Measurements from ENCODE around the gene HPSE2. TPM values are rescaled to one million over a fixed set of nuclear protein-coding genes. Genes with fewer than 3 reads are reported as not detected.

The HPSE2 gene
- total RNA-seq, 4 donors from 2014 or later = not detected

DNA sequence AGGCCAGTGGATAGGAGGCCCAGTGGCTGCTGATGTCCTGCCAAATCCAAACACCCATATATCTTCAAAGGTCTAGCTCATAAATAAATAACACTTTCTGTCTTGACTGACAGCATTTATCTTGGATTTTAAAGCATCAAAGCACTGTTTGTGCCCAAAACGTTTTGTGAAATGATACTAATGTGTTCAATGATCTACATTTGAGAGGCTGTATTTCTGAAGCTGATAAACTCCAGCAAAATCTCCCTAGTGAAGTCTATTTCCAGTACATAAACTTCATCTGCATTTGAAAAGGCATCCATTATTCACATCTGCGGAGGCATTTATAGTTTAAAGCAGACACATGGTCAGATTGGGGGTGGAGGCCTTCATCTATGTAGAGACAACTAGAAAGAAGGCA lies 276.3 kb downstream of the HPSE2 start:
- intact Hi-C loops (cut with DNase I) = no loop called here
- WGBS, 2 donors = 26 to 38% methylated on average over 2 of the region's 2 CpGs
- Histone ChIP-seq H3K27me3 (no peaks in the 10 kb centered on the region), H3K4me1 (no peaks in the 10 kb centered on the region), H3K36me3 (no peaks in the 10 kb centered on the region), H3K4me3 (replicated peaks in 1 of 3) (no peak overlapping the region), H3K27ac (no peak overlapping the region), H3K9me3 (no peaks in the 10 kb centered on the region)
- DNase-seq = no peak
- TF ChIP-seq, protein P1, sequence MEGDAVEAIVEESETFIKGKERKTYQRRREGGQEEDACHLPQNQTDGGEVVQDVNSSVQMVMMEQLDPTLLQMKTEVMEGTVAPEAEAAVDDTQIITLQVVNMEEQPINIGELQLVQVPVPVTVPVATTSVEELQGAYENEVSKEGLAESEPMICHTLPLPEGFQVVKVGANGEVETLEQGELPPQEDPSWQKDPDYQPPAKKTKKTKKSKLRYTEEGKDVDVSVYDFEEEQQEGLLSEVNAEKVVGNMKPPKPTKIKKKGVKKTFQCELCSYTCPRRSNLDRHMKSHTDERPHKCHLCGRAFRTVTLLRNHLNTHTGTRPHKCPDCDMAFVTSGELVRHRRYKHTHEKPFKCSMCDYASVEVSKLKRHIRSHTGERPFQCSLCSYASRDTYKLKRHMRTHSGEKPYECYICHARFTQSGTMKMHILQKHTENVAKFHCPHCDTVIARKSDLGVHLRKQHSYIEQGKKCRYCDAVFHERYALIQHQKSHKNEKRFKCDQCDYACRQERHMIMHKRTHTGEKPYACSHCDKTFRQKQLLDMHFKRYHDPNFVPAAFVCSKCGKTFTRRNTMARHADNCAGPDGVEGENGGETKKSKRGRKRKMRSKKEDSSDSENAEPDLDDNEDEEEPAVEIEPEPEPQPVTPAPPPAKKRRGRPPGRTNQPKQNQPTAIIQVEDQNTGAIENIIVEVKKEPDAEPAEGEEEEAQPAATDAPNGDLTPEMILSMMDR (IDR thresholded peaks at IDR 0.05) = no peak
- TF ChIP-seq POLR2A (IDR thresholded peaks at IDR 0.05) = no peak

DNA sequence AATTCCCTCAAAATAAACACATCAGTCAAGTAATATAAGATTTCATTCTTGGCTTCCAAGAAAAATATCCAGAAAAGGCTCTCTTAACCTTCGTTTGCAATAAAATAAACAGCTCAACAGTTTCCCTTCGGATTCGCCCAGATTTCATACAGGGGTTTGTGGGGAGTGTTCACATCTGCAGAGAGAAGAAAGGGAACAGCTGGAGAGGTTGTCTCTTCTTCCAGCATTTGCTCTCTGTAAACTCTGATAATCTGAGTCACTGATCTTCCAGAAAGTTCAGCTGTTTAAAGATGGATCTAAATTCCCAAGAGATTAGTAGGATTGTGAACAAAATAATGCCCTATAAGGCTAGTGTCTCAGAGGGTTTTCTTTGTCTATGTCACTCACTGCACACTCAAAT lies 277.9 kb downstream of the HPSE2 start:
- intact Hi-C loops (cut with DNase I) = no loop called here
- no peak overlapping the region for H3K27ac ChIP-seq
- H3K9me3 ChIP-seq = no peaks in the 10 kb centered on the region
- no peaks in the 10 kb centered on the region for H3K4me1 ChIP-seq
- no peaks in the 10 kb centered on the region for H3K27me3 ChIP-seq
- no peaks in the 10 kb centered on the region for H3K36me3 ChIP-seq
- no peak for DNase-seq
- WGBS, 2 donors = 57 to 59% methylated on average over 3 of the region's 3 CpGs
- no peak overlapping the region for H3K4me3 ChIP-seq (replicated peaks in 1 of 3)
- TF ChIP-seq, protein P1 (IDR thresholded peaks at IDR 0.05) = no peak
- TF ChIP-seq POLR2A (IDR thresholded peaks at IDR 0.05) = no peak

DNA sequence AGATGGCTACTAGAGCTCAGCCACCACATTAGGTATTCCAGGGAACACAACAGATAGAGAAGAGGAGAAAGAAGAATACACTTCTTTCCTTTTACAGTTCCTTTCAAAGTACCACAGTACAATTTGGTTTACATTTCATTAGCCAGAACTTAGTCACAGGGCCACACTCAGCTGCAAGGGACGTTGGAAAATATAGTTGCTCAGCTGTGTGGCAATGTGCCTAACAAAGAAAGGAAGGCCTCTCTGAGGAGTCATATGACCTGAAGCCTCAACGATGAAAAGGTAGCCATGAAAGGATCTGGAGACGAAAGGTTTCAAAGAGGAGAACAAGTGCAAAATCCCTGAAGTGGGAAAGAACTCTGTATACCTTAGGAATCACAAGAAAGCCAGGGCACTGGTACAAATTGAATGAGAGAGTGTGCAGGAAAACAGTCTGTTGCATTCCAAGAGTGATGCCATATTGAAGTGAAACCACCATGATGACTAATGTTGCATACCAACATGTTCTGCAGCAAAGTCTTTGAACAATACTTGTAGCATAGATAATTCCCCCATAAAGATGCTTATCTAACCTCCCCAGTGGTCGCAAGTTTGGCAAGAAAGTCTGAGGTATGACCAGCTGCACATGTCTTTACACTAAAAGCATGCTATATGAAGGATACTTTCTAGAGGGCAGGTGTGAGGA lies 278.9 kb downstream of the HPSE2 start:
- H3K36me3 ChIP-seq = no peaks in the 10 kb centered on the region
- H3K27me3 ChIP-seq = no peaks in the 10 kb centered on the region
- TF ChIP-seq, protein P1 (IDR thresholded peaks at IDR 0.05) = no peak
- TF ChIP-seq POLR2A (IDR thresholded peaks at IDR 0.05) = no peak
- H3K4me1 ChIP-seq = no peaks in the 10 kb centered on the region
- no peaks in the 10 kb centered on the region for H3K9me3 ChIP-seq
- intact Hi-C loops (cut with DNase I) = no loop called here
- H3K4me3 ChIP-seq (replicated peaks in 1 of 3) = no peak overlapping the region
- no peak overlapping the region for H3K27ac ChIP-seq
- DNase-seq = no peak
- WGBS, 2 donors = 74 to 76% methylated on average over 4 of the region's 4 CpGs

DNA sequence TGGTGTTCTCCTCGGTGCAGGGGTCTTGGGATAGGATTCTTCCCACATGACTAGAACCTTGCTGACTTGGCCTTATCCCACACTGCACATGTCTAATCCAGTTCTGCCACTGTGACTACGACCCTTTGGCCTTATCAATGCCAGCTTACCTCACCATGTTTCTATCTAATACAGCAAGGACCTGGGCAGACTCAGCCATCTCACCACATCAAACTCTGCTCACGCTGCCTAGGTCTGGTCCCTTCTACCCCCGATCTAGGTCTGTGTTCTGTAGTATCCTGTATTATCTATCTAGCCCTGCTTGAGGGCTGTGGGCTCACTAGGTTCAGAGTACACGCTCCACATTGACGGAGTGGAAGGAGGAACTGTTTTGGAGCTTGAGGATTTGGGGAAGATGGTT lies 282.4 kb downstream of the HPSE2 start:
- H3K27me3 ChIP-seq = no peaks in the 10 kb centered on the region
- DNase-seq = no peak
- H3K4me3 ChIP-seq (replicated peaks in 1 of 3) = no peak overlapping the region
- no peaks in the 10 kb centered on the region for H3K9me3 ChIP-seq
- H3K4me1 ChIP-seq = no peaks in the 10 kb centered on the region
- no peak for TF ChIP-seq POLR2A (IDR thresholded peaks at IDR 0.05)
- TF ChIP-seq, protein P1 (IDR thresholded peaks at IDR 0.05) = no peak
- no peaks in the 10 kb centered on the region for H3K36me3 ChIP-seq
- H3K27ac ChIP-seq = no peak overlapping the region
- WGBS, 2 donors = 90 to 94% methylated on average over 6 of the region's 6 CpGs
- intact Hi-C loops (cut with DNase I) = no loop called here

DNA sequence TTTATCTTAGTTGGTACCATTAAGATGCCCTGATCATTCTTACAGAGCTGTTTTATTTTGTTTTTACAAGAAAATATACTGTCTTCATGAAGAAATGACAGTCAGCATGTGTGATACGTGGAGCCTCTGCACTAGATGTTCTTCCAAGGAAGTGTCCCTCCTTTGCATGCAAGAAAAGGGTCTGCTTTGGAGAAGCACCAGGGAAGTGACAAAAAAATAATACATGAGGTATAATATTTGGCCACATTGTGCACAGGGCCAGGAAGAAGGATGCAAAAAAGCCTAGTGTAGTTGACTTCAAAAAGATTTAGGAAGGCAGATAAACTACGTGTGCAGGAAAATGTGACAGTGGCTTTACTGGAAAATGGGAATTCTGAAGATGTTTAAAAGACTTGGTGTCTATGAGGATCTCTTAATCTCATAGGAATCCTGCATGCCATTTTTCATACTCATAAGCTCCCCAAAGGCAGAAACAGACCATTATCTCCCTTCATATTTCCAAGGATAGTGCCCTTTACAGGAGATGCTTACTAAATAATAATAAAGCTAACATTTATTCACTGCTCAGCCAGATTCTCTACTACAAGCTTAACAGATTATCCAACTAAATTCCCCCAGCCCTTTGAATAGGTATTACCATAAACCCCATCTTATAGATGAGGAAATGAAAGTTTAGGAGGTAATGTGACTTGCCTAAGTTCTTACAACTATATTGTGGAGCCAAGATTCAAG lies 284.2 kb downstream of the HPSE2 start:
- no peak overlapping the region for H3K27ac ChIP-seq
- TF ChIP-seq POLR2A (IDR thresholded peaks at IDR 0.05) = no peak
- TF ChIP-seq, protein P1 (IDR thresholded peaks at IDR 0.05) = no peak
- 75 to 77% methylated on average over 2 of the region's 2 CpGs for WGBS, 2 donors
- no peak for DNase-seq
- H3K27me3 ChIP-seq = no peaks in the 10 kb centered on the region
- H3K4me3 ChIP-seq (replicated peaks in 1 of 3) = no peak overlapping the region
- intact Hi-C loops (cut with DNase I) = no loop called here
- H3K4me1 ChIP-seq = no peaks in the 10 kb centered on the region
- H3K36me3 ChIP-seq = no peaks in the 10 kb centered on the region
- no peaks in the 10 kb centered on the region for H3K9me3 ChIP-seq
